ENCODE measurements around the gene PRDM5.

DNA sequence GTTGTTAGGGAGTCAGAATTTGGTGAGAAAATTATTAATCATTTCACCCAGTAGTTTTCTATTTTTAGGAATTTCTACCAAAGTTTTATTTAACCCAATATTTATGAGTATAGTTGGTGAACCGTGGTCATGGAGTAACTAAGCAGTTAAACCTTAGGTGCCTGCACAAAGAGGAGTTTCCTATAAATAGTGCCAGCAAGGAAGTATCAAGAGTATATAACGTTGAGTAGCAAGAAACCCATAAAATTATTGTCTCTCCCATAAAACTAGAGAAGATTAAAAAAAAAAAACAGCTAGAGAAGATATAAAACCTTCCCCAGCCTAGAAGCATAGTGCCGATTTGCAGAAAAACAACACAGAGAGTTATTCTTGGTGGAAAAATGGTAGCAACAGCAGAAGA lies 158.9 kb downstream of the PRDM5 start:
- TF ChIP-seq, protein P1, sequence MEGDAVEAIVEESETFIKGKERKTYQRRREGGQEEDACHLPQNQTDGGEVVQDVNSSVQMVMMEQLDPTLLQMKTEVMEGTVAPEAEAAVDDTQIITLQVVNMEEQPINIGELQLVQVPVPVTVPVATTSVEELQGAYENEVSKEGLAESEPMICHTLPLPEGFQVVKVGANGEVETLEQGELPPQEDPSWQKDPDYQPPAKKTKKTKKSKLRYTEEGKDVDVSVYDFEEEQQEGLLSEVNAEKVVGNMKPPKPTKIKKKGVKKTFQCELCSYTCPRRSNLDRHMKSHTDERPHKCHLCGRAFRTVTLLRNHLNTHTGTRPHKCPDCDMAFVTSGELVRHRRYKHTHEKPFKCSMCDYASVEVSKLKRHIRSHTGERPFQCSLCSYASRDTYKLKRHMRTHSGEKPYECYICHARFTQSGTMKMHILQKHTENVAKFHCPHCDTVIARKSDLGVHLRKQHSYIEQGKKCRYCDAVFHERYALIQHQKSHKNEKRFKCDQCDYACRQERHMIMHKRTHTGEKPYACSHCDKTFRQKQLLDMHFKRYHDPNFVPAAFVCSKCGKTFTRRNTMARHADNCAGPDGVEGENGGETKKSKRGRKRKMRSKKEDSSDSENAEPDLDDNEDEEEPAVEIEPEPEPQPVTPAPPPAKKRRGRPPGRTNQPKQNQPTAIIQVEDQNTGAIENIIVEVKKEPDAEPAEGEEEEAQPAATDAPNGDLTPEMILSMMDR (IDR thresholded peaks at IDR 0.05; ENCODE audit: poor library complexity, severe bottlenecking): no peak
- TF ChIP-seq POLR2AphosphoS5 (IDR thresholded peaks at IDR 0.05): no peak
- TF ChIP-seq SMC3 (conservative IDR thresholded peaks at IDR 0.05; ENCODE audit: poor library complexity): no peak
- no peak for TF ChIP-seq RAD21 (conservative IDR thresholded peaks at IDR 0.05)
- no peak for TF ChIP-seq EZH2 (IDR thresholded peaks at IDR 0.05; ENCODE audit: borderline replicate concordance, insufficient read depth, low read length, poor library complexity, severe bottlenecking)
- no peak for TF ChIP-seq EP300 (conservative IDR thresholded peaks at IDR 0.05; ENCODE audit: poor library complexity, severe bottlenecking)
- TF ChIP-seq, protein P2, sequence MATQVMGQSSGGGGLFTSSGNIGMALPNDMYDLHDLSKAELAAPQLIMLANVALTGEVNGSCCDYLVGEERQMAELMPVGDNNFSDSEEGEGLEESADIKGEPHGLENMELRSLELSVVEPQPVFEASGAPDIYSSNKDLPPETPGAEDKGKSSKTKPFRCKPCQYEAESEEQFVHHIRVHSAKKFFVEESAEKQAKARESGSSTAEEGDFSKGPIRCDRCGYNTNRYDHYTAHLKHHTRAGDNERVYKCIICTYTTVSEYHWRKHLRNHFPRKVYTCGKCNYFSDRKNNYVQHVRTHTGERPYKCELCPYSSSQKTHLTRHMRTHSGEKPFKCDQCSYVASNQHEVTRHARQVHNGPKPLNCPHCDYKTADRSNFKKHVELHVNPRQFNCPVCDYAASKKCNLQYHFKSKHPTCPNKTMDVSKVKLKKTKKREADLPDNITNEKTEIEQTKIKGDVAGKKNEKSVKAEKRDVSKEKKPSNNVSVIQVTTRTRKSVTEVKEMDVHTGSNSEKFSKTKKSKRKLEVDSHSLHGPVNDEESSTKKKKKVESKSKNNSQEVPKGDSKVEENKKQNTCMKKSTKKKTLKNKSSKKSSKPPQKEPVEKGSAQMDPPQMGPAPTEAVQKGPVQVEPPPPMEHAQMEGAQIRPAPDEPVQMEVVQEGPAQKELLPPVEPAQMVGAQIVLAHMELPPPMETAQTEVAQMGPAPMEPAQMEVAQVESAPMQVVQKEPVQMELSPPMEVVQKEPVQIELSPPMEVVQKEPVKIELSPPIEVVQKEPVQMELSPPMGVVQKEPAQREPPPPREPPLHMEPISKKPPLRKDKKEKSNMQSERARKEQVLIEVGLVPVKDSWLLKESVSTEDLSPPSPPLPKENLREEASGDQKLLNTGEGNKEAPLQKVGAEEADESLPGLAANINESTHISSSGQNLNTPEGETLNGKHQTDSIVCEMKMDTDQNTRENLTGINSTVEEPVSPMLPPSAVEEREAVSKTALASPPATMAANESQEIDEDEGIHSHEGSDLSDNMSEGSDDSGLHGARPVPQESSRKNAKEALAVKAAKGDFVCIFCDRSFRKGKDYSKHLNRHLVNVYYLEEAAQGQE (IDR thresholded peaks at IDR 0.05; ENCODE audit: borderline replicate concordance): no peak
- no peak for TF ChIP-seq MXI1 (conservative IDR thresholded peaks at IDR 0.05; ENCODE audit: poor library complexity, severe bottlenecking)
- no peak for TF ChIP-seq TAF1 (IDR thresholded peaks at IDR 0.05; ENCODE audit: low read depth)
